ENCODE measurements around the gene HACE1.
"Not testable (repeated sequence)": the region's sequence is repeated elsewhere in the genome, so short reads cannot be mapped to it uniquely, and the experiment has no call there.

HACE1 gene

DNA sequence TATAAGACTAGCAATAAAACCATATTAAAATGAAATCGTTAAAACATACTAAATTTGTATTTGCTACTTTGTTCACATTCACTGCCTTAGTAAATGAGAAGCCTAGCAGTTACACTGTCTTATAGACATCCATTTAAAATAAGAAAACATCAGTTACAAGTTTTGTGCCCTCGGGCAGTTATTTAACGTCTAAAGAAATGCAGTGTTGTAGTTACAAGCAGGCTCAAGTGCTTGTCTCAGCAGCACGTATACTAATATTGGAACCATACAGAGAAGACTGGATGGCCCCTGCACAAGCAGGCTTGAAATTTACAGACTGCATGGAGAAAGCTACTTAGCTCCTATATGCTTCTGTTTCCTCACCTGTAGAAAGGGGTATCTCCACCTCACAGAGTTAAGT is 93.1 kb downstream of the HACE1 start:
- no peak for DNase-seq
- Mint-ChIP-seq H3K4me1 (peaks cover 6% of the 10 kb centered on the region), H3K4me3 (no peak overlapping the region), H3K9me3 (peaks cover 10% of the 10 kb centered on the region), H3K27me3 (ENCODE audit: low read depth, poor library complexity) (peaks cover 3% of the 10 kb centered on the region), H3K27ac (no peak overlapping the region), H3K36me3 (ENCODE audit: low read depth) (peaks cover 62% of the 10 kb centered on the region)
- TF ChIP-seq, protein P1, sequence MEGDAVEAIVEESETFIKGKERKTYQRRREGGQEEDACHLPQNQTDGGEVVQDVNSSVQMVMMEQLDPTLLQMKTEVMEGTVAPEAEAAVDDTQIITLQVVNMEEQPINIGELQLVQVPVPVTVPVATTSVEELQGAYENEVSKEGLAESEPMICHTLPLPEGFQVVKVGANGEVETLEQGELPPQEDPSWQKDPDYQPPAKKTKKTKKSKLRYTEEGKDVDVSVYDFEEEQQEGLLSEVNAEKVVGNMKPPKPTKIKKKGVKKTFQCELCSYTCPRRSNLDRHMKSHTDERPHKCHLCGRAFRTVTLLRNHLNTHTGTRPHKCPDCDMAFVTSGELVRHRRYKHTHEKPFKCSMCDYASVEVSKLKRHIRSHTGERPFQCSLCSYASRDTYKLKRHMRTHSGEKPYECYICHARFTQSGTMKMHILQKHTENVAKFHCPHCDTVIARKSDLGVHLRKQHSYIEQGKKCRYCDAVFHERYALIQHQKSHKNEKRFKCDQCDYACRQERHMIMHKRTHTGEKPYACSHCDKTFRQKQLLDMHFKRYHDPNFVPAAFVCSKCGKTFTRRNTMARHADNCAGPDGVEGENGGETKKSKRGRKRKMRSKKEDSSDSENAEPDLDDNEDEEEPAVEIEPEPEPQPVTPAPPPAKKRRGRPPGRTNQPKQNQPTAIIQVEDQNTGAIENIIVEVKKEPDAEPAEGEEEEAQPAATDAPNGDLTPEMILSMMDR (IDR thresholded peaks at IDR 0.05): no peak

DNA sequence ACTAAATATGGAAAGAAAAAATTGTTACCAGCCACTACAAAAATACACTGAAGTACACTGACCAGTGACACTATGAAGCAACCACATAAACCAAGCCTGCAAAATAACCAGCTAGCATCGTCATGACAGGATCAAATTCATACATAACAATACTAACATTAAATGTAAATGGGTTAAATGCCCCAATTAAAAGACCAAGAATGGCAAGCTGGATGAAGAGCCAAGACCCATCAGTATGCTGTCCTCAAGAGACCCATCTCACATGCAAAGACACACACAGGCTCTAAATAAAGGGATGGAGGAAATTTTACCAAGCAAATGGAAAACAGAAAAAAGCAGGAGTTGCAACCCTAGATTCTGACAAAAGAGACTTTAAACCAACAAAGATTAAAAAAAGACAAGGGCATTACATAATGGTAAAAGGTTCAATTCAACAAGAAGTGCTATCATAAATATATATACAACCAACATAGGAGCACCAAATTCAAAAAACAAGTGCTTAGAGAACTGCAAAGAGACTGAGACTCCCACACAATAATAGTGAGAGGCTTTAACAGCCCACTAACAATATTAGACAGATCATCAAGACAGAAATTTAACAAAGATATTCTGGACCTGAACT is 104.8 kb downstream of the HACE1 start:
- peaks cover 63% of the 10 kb centered on the region for H3K9me3 Mint-ChIP-seq
- DNase-seq: no peak
- TF ChIP-seq, protein P1 (IDR thresholded peaks at IDR 0.05): no peak
- H3K27me3 Mint-ChIP-seq (ENCODE audit: low read depth, poor library complexity): no peaks in the 10 kb centered on the region
- no peak overlapping the region for H3K27ac Mint-ChIP-seq
- peaks cover 73% of the 10 kb centered on the region for H3K36me3 Mint-ChIP-seq (ENCODE audit: low read depth)
- peaks cover 8% of the 10 kb centered on the region for H3K4me1 Mint-ChIP-seq
- H3K4me3 Mint-ChIP-seq: no peak overlapping the region

DNA sequence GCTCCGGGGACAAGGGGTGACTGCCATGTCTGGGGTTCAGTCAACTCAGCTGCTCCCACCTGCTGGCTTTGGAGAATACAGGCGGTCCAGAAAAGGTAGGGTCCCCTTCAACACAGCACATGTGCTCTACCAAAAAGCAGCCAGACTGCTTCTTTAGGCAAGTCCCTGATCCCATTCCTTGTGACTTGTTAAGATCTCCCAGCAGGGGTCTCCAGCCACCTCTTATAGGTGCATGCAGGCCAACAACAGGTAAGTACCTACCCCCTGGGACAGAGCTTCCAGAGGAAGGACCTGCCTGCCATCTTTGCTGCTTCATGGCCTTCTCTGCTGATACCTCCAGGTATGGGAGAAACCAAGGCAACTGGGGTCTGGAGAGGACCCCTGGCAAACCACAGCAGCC is 106.5 kb downstream of the HACE1 start:
- Mint-ChIP-seq H3K27me3 (ENCODE audit: low read depth, poor library complexity) (no peaks in the 10 kb centered on the region), H3K27ac (peak overlapping the region; percentile 15), H3K36me3 (ENCODE audit: low read depth) (peaks cover 56% of the 10 kb centered on the region), H3K9me3 (peaks cover 48% of the 10 kb centered on the region), H3K4me3 (no peak overlapping the region), H3K4me1 (peaks cover 8% of the 10 kb centered on the region)
- DNase-seq: no peak
- TF ChIP-seq, protein P1 (IDR thresholded peaks at IDR 0.05): no peak

DNA sequence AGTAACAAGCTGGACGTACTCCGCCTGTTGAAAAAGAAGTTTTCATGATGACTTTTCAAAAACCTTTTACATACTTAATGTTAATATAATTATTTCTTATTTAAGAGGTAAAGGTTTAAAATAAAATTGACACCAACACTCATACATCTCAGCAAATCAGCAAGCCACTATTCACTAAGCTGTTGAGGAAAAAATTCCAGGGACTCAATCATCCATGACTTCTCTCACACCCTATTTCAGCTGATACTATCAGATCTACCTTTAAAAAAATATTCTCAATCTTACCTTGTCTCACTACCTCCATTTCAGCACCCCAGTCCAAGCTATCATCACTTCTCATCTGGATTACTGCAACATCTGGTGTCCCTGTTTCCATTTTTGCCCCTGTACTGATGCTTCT is 109.3 kb downstream of the HACE1 start:
- Mint-ChIP-seq H3K9me3 (peaks cover 20% of the 10 kb centered on the region), H3K4me1 (peaks cover 8% of the 10 kb centered on the region), H3K27me3 (ENCODE audit: low read depth, poor library complexity) (no peaks in the 10 kb centered on the region), H3K4me3 (no peak overlapping the region), H3K27ac (peak overlapping the region; percentile 53), H3K36me3 (ENCODE audit: low read depth) (peaks cover 51% of the 10 kb centered on the region)
- no peak for DNase-seq
- TF ChIP-seq, protein P1 (IDR thresholded peaks at IDR 0.05): no peak

DNA sequence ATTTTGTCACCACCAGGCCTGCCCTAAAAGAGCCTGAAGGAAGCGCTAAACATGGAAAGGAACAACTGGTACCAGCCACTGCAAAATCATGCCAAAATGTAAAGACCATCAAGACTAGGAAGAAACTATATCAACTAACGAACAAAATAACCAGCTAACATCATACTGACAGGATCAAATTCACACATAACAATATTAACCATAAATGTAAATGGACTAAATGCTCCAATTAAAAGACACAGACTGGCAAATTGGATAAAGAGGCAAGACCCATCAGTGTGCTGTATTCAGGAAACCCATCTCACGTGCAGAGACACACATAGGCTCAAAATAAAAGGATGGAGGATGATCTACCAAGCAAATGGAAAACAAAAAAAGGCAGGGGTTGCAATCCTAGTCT is 120.6 kb downstream of the HACE1 start:
- DNase-seq; H3K27me3 Mint-ChIP-seq (ENCODE audit: low read depth, poor library complexity); H3K27ac Mint-ChIP-seq; H3K4me1 Mint-ChIP-seq; H3K4me3 Mint-ChIP-seq: not testable (repeated sequence)
- Mint-ChIP-seq H3K36me3 (ENCODE audit: low read depth) (peaks cover 29% of the 10 kb centered on the region), H3K9me3 (peaks cover 16% of the 10 kb centered on the region)

DNA sequence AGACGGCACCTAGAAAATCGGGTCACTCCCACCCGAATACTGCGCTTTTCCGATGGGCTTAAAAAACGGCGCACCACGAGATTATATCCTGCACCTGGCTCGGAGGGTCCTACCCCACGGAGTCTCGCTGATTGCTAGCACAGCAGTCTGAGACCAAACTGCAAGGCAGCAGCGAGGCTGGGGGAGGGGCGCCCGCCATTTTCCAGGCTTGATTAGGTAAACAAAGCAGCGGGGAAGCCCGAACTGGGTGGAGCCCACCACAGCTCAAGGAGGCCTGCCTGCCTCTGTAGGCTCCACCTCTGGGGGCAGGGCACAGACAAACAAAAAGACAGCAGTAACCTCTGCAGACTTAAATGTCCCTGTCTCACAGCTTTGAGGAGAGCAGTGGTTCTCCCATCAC is 122.2 kb downstream of the HACE1 start:
- not testable (repeated sequence) for H3K4me3 Mint-ChIP-seq; H3K27me3 Mint-ChIP-seq (ENCODE audit: low read depth, poor library complexity); H3K4me1 Mint-ChIP-seq; H3K27ac Mint-ChIP-seq; DNase-seq
- Mint-ChIP-seq H3K9me3 (peaks cover 11% of the 10 kb centered on the region), H3K36me3 (ENCODE audit: low read depth) (peaks cover 35% of the 10 kb centered on the region)

DNA sequence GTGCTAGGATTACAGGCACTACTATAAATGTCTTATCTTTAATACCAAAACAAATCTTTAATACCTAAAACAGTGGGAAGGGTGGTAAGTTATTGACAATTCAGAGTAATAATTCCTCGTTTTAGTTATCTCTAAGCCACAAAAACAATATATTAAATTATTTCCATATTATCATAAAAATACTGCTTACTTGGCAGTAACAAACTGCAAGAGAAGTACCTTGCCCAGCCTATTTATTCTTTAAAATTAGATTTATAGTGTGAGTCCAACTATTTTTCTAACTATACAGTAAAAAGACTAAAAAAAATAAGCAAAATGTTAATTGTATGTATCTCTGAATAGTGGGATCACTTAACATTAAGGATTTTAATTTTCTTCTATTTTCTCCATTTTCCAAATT is 123.2 kb downstream of the HACE1 start:
- no peaks in the 10 kb centered on the region for H3K4me1 Mint-ChIP-seq
- no peak for DNase-seq
- H3K27ac Mint-ChIP-seq: no peak overlapping the region
- H3K27me3 Mint-ChIP-seq (ENCODE audit: low read depth, poor library complexity): no peaks in the 10 kb centered on the region
- peaks cover 45% of the 10 kb centered on the region for H3K36me3 Mint-ChIP-seq (ENCODE audit: low read depth)
- H3K9me3 Mint-ChIP-seq: peaks cover 13% of the 10 kb centered on the region
- TF ChIP-seq, protein P1 (IDR thresholded peaks at IDR 0.05): no peak
- no peak overlapping the region for H3K4me3 Mint-ChIP-seq
